Liver (tissue), 9 donors: ENCODE measurements around the gene PCED1B. TPM values are rescaled to one million over a fixed set of nuclear protein-coding genes. Genes with fewer than 3 reads are reported as not detected.
A peak's percentile ranks its signal among the peaks of the same experiment; 100 is the strongest.

Experiments used
- DNase-seq: peaks from one replicate; pipeline ENCODE4 v3.0.0-alpha.2; 2017; ENCODE audit warnings: low spot score
- H3K27ac ChIP-seq, 2 donors: one replicate each; pipeline ENCODE4 v1.7.0; 2013; ENCODE audit warnings: inconsistent platforms in 2 of 2, low read length in 2 of 2, control low read depth in 1 of 2, low read depth in 1 of 2, mild to moderate bottlenecking in 1 of 2
- H3K27me3 ChIP-seq, 4 donors: one replicate each; pipeline versions ENCODE4 v1.6.1 to v1.7.0; 2013; ENCODE audit warnings: low read length in 3 of 4, inconsistent platforms in 1 of 4, mild to moderate bottlenecking in 1 of 4, moderate library complexity in 1 of 4; ENCODE audit not compliant: control insufficient read depth in 4 of 4, insufficient read depth in 4 of 4
- H3K36me3 ChIP-seq, 4 donors: one replicate each; pipeline versions ENCODE4 v1.6.1 to v1.7.0; 2013; ENCODE audit warnings: low read length in 3 of 4, mild to moderate bottlenecking in 3 of 4, low read depth in 1 of 4, moderate library complexity in 1 of 4; ENCODE audit not compliant: control insufficient read depth in 4 of 4, insufficient read depth in 3 of 4
- H3K4me1 ChIP-seq, 4 donors: one replicate each; pipeline versions ENCODE4 v1.6.1 to v1.7.0; 2013; ENCODE audit warnings: low read length in 3 of 4, mild to moderate bottlenecking in 3 of 4, moderate library complexity in 1 of 4; ENCODE audit not compliant: control insufficient read depth in 4 of 4, insufficient read depth in 4 of 4
- H3K4me3 ChIP-seq, 3 donors: one replicate each; pipeline versions ENCODE4 v1.6.1 to v1.7.0; 2013; ENCODE audit warnings: low read length in 3 of 3, control low read depth in 1 of 3, low read depth in 1 of 3, mild to moderate bottlenecking in 1 of 3
- H3K9ac ChIP-seq, 2 donors: one replicate each; pipeline ENCODE4 v1.7.0; 2013; ENCODE audit warnings: low read length in 2 of 2, mild to moderate bottlenecking in 2 of 2, moderate library complexity in 2 of 2, control low read depth in 1 of 2, low read depth in 1 of 2
- H3K9me3 ChIP-seq, 4 donors: one replicate each; pipeline versions ENCODE4 v1.6.1 to v1.7.0; 2013; ENCODE audit warnings: low read length in 3 of 4; ENCODE audit not compliant: control insufficient read depth in 4 of 4
- EGR1 ChIP-seq, 2 donors: IDR thresholded peaks; 2 replicates each; pipeline ENCODE4 v1.6.1; 2016 to 2018; ENCODE audit warnings: antibody characterized with exemption in 2 of 2, low read depth in 2 of 2
- FOXA1 ChIP-seq: IDR thresholded peaks from 2 replicates; pipeline ENCODE4 v1.6.1; 2016; ENCODE audit warnings: antibody characterized with exemption
- GABPA ChIP-seq, 2 donors: IDR thresholded peaks in 1 of 2; conservative IDR thresholded peaks in 1 of 2; 2 replicates each; pipeline ENCODE4 v1.6.1; 2016; ENCODE audit warnings: antibody characterized with exemption in 2 of 2, mild to moderate bottlenecking in 1 of 2, moderate library complexity in 1 of 2
- HNF4A ChIP-seq, 2 donors: conservative IDR thresholded peaks; 2 replicates each; pipeline ENCODE4 v1.6.1; 2016; ENCODE audit warnings: antibody characterized with exemption in 2 of 2, mild to moderate bottlenecking in 2 of 2
- HNF4G ChIP-seq: IDR thresholded peaks from 2 replicates; pipeline ENCODE4 v1.6.1; 2016; ENCODE audit warnings: antibody characterized with exemption
- JUND ChIP-seq, 2 donors: IDR thresholded peaks; 2 replicates each; pipeline ENCODE4 v1.6.1; 2016; ENCODE audit warnings: antibody characterized with exemption in 2 of 2
- NR2F2 ChIP-seq: IDR thresholded peaks from 2 replicates; pipeline ENCODE4 v1.6.1; 2016; ENCODE audit warnings: antibody characterized with exemption
- RAD21 ChIP-seq, 2 donors: IDR thresholded peaks; 2 replicates each; pipeline ENCODE4 v1.6.1; 2016; ENCODE audit warnings: antibody characterized with exemption in 2 of 2, mild to moderate bottlenecking in 2 of 2
- RXRA ChIP-seq, 2 donors: IDR thresholded peaks; 2 replicates each; pipeline ENCODE4 v1.6.1; 2017 to 2018; ENCODE audit warnings: antibody characterized with exemption in 2 of 2, mild to moderate bottlenecking in 1 of 2
- SP1 ChIP-seq: IDR thresholded peaks from 2 replicates; pipeline ENCODE4 v1.6.1; 2018; ENCODE audit warnings: antibody characterized with exemption, mild to moderate bottlenecking
- TAF1 ChIP-seq: conservative IDR thresholded peaks from 2 replicates; pipeline ENCODE4 v1.6.1; 2016; ENCODE audit warnings: antibody characterized with exemption, mild to moderate bottlenecking
- YY1 ChIP-seq: IDR thresholded peaks from 2 replicates; pipeline ENCODE4 v1.6.1; 2016; ENCODE audit warnings: antibody characterized with exemption, mild to moderate bottlenecking
- WGBS: extraction: QIAGEN DNeasy Blood & Tissue Kit; methylation state at CpG from one replicate; pipeline ENCODE4 v1.1.7; 2013; 5-methylcytosine and 5-hydroxymethylcytosine counted together
- polyA plus RNA-seq, 2 donors: library from polyadenylated mRNA; stranded (reverse) in 1 of 2; unstranded in 1 of 2; fragments of 200-250 nt in 1 of 2; fragments of >200 nt in 1 of 2; fragmentation: Nextera tagmentation in 1 of 2; extraction: Ambion mirVana in 1 of 2; gene quantifications; one replicate each; pipeline versions ENCODE4 v1.2.1 to v1.2.3, GENCODE V29; 2013 to 2015
- total RNA-seq, 2 donors: library from RNA; depleted of rRNA; stranded (reverse); fragments of >200 nt; gene quantifications; one replicate each; pipeline ENCODE4 v1.2.3, GENCODE V29; 2014
- TF ChIP-seq, protein P1 (sequence below): IDR thresholded peaks from 2 replicates; pipeline ENCODE4 v1.6.1; 2016; ENCODE audit warnings: antibody characterized with exemption
- TF ChIP-seq, protein P2 (sequence below): IDR thresholded peaks from 2 replicates; pipeline ENCODE4 v1.6.1; 2016; ENCODE audit warnings: antibody characterized with exemption
- donor health status: healthy.
- donor health status: healthy.
- donor health status: healthy.
- donor health status: healthy.
- donor health status: healthy.

The PCED1B gene
- total and polyA plus RNA-seq, 4 donors = 0.51 to 1.8 (median 1.1) TPM

DNA sequence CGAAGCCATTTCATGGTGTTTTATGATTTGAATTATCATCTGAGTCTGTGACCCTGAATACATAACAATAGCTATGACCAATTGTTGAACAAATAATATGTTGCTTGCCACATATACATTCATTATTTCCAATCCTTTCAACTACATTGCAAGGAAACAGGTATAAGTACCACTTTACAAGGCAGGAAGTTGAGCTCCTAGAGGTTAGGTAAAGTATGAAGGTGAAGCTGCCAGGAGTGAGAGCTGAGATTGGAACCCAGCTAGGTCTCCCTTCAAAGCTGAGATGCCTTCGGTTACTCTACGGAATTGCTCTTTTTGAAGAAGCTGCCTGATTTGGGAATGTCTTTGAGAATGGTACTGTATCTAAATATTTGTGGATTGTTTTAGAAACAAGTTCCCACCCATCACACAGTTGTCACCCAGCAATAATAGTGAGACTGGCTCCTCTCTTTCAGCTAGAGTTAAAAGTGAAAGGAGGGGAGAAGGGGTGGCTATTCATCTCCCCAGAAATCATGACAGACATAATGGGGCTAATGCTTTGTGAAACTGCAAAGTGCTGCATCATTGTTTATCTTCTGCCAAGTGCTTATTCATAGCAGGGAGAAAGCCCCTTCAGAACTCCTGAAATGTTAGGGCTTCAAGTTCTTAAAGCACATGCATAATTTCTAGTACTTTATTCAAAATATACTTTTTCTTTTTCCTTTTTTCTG, 76.2 kb downstream of the PCED1B start:
- no peaks in the 10 kb centered on the region for H3K36me3 ChIP-seq
- no peak for DNase-seq
- peaks cover 0 to 3% (median 1%) of the 10 kb centered on the region in 4 donors for H3K4me1 ChIP-seq
- WGBS = 92% methylated on average over 3 of the region's 3 CpGs
- no peak overlapping the region for H3K9ac ChIP-seq
- H3K27ac ChIP-seq = peak overlapping the region in 1 of 2 donors; percentile 13
- TF ChIP-seq JUND (IDR thresholded peaks at IDR 0.05) = no peak
- H3K9me3 ChIP-seq = no peaks in the 10 kb centered on the region
- no peak overlapping the region for H3K4me3 ChIP-seq
- no peaks in the 10 kb centered on the region for H3K27me3 ChIP-seq

DNA sequence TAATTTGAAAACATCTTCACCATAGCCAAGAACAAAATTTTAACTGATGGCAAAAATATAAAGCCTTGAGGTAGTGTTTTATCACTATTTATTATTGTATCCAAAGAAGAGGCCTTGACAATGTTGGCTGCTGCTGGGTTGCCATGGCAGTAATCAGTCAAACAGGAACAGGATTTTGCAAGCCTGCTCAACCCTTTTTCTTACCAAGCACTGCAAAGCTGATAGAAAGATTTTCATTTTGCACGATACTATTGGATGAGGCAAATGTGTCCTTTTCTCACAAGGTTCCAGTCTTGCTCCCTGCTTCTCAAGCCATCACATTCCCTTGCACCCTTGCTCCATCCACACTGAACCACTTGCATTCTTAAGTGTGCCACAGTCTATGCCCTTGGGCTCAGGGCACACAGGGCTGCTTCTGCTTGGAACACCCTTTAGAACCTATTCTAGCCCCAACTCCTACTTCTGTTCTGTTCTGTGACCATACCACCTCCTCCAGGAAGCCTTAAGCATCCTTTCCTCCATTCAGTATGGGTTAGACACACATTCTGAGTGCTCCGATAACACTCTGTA, 76.8 kb downstream of the PCED1B start:
- Histone ChIP-seq H3K36me3 (no peaks in the 10 kb centered on the region), H3K27ac (no peak overlapping the region), H3K27me3 (no peaks in the 10 kb centered on the region), H3K4me3 (no peak overlapping the region), H3K9me3 (no peaks in the 10 kb centered on the region), H3K4me1 (peaks cover 0 to 3% (median 3%) of the 10 kb centered on the region in 4 donors), H3K9ac (no peak overlapping the region)
- WGBS = 62% methylated on average over 2 of the region's 2 CpGs
- DNase-seq = no peak
- peak in 1 of 2 donors; percentile 20 for TF ChIP-seq RAD21 (IDR thresholded peaks at IDR 0.05)
- no peak for TF ChIP-seq SP1

DNA sequence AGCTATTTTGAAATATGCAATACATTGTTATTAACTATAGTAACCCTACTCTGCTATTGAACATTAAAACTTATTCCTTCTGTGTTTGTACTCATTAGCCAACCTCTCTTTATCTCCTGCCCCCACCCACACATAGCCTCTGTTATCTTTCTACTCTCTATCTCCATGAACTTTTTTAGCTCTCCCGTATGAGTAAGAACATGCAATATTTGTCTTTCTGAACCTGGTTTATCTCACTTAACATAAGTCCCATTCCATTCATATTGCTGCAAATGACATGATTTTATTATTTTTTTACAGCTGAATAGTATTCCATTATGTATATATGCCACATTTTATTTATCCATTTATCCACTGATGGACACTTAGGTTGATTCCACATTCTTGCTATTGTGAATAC, 79.4 kb downstream of the PCED1B start:
- no peak overlapping the region for H3K27ac ChIP-seq
- no peak for DNase-seq

DNA sequence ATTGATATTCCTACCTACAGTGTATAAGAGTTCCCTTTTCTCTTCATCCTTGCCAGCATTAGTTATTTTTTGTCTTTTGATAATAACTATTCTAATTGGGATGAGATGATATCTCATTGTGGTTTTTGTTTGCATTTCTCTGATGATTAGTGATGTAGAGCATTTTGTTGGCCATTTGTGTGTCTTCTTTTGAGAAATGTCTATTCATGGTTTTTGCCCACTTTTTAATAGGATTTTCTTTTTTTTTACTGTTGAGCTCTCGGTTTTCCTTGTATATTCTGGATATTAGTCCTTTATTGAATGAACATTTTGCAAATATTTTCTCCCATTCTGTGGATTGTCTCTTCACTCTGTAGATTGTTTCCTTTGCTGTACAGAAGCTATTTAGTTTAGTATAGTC, 79.9 kb downstream of the PCED1B start:
- peaks cover 0 to 3% (median 0%) of the 10 kb centered on the region in 4 donors for H3K9me3 ChIP-seq
- 93% methylated on average over 1 of the region's 1 CpG for WGBS
- H3K36me3 ChIP-seq = no peaks in the 10 kb centered on the region
- no peak overlapping the region for H3K27ac ChIP-seq
- H3K4me3 ChIP-seq = no peak overlapping the region
- TF ChIP-seq SP1 (no peak), HNF4A (conservative IDR thresholded peaks at IDR 0.05) (no peak)
- TF ChIP-seq, protein P1, sequence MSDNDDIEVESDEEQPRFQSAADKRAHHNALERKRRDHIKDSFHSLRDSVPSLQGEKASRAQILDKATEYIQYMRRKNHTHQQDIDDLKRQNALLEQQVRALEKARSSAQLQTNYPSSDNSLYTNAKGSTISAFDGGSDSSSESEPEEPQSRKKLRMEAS = no peak
- TF ChIP-seq, protein P2, sequence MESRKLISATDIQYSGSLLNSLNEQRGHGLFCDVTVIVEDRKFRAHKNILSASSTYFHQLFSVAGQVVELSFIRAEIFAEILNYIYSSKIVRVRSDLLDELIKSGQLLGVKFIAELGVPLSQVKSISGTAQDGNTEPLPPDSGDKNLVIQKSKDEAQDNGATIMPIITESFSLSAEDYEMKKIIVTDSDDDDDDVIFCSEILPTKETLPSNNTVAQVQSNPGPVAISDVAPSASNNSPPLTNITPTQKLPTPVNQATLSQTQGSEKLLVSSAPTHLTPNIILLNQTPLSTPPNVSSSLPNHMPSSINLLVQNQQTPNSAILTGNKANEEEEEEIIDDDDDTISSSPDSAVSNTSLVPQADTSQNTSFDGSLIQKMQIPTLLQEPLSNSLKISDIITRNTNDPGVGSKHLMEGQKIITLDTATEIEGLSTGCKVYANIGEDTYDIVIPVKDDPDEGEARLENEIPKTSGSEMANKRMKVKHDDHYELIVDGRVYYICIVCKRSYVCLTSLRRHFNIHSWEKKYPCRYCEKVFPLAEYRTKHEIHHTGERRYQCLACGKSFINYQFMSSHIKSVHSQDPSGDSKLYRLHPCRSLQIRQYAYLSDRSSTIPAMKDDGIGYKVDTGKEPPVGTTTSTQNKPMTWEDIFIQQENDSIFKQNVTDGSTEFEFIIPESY = no peak
- no peaks in the 10 kb centered on the region for H3K27me3 ChIP-seq
- H3K4me1 ChIP-seq = peaks cover 0 to 6% (median 3%) of the 10 kb centered on the region in 4 donors
- no peak overlapping the region for H3K9ac ChIP-seq
- no peak for DNase-seq

More for the DNA sequence above, 79.4 kb downstream of the PCED1B start:
- Histone ChIP-seq H3K36me3 (no peaks in the 10 kb centered on the region), H3K27me3 (no peaks in the 10 kb centered on the region), H3K9ac (no peak overlapping the region), H3K9me3 (peaks cover 0 to 3% (median 0%) of the 10 kb centered on the region in 4 donors), H3K4me3 (no peak overlapping the region), H3K4me1 (peaks cover 0 to 3% (median 3%) of the 10 kb centered on the region in 4 donors)
- TF ChIP-seq NR2F2 (no peak), HNF4G (no peak), GABPA (IDR thresholded peaks at IDR 0.05 in 1 of 2, conservative IDR thresholded peaks at IDR 0.05 in 1 of 2) (no peak), FOXA1 (no peak), RXRA (IDR thresholded peaks at IDR 0.05) (peak in 1 of 2 donors; percentile 55), RAD21 (IDR thresholded peaks at IDR 0.05) (no peak), EGR1 (IDR thresholded peaks at IDR 0.05; ENCODE audit: low read depth in 2 of 2) (peak; percentile 22 to 26), HNF4A (conservative IDR thresholded peaks at IDR 0.05) (peak in 1 of 2 donors; percentile 39), YY1 (no peak), TAF1 (no peak)
- WGBS = 32% methylated on average over 1 of the region's 1 CpG
